22Rv1 (cell line): ENCODE measurements around the gene SS18.

Experiments
- CTCF ChIP-seq: fragments of 450-650 bp; IDR thresholded peaks from 2 replicates; pipeline ENCODE4 v1.5.1; 2017; ENCODE audit warnings: mild to moderate bottlenecking
- ZFX ChIP-seq: fragments of 450-650 bp; IDR thresholded peaks from 2 replicates; pipeline ENCODE4 v1.6.1; 2017; ENCODE audit warnings: antibody characterized with exemption, borderline replicate concordance

GRCh38 chr18:26085056-26085455 is 5.4 kb downstream of the SS18 start:
- TF ChIP-seq CTCF = no peak
- TF ChIP-seq ZFX = no peak
